Mesodermal cell (in vitro differentiated cells): ENCODE data around the gene PRR36.
"Not testable (repeated sequence)": the region's sequence is repeated elsewhere in the genome, so short reads cannot be mapped to it uniquely, and the experiment has no call there.

Source experiments
- H3K27ac ChIP-seq: 2 replicates; pipeline ENCODE4 v1.7.0; 2013; ENCODE audit warnings: mild to moderate bottlenecking, low read depth, low read length, moderate library complexity; ENCODE audit not compliant: severe bottlenecking
- H3K36me3 ChIP-seq: 2 replicates; pipeline ENCODE4 v1.7.1; 2013; ENCODE audit warnings: mild to moderate bottlenecking, low read length, moderate library complexity; ENCODE audit not compliant: control insufficient read depth, insufficient read depth
- H3K4me1 ChIP-seq: one replicate; pipeline ENCODE4 v1.7.1; 2013; ENCODE audit warnings: mild to moderate bottlenecking, low read length; ENCODE audit not compliant: insufficient read depth, control insufficient read depth, poor library complexity, severe bottlenecking
- H3K4me3 ChIP-seq: 2 replicates; pipeline ENCODE4 v1.7.0; 2013; ENCODE audit warnings: low read length, control low read depth, mild to moderate bottlenecking; ENCODE audit not compliant: insufficient read depth, poor library complexity, severe bottlenecking; ENCODE audit errors: extremely low read depth
- H3K9me3 ChIP-seq: 2 replicates; pipeline ENCODE4 v1.7.1; 2013; ENCODE audit warnings: mild to moderate bottlenecking, low read length, moderate library complexity; ENCODE audit not compliant: control insufficient read depth
- WGBS, 2 experiments: methylation state at CpG; one replicate each; pipeline ENCODE4 v1.1.5; 2013; ENCODE audit warnings: missing lambda C conversion rate in 2 of 2; ENCODE audit not compliant: insufficient coverage in 2 of 2; 5-methylcytosine and 5-hydroxymethylcytosine counted together

PRR36 gene

GRCh38 chr19:7918062-7918614, 43.9 kb upstream of the PRR36 start:
- Histone ChIP-seq H3K36me3 (peaks cover 21% of the 10 kb centered on the region), H3K4me1 (peaks cover 15% of the 10 kb centered on the region), H3K4me3 (peak overlapping the region; percentile 39)
- not testable (repeated sequence) for H3K9me3 ChIP-seq, H3K27ac ChIP-seq
- 64 to 76% methylated on average over 12 of the region's 29 CpGs for WGBS, 2 experiments

DNA sequence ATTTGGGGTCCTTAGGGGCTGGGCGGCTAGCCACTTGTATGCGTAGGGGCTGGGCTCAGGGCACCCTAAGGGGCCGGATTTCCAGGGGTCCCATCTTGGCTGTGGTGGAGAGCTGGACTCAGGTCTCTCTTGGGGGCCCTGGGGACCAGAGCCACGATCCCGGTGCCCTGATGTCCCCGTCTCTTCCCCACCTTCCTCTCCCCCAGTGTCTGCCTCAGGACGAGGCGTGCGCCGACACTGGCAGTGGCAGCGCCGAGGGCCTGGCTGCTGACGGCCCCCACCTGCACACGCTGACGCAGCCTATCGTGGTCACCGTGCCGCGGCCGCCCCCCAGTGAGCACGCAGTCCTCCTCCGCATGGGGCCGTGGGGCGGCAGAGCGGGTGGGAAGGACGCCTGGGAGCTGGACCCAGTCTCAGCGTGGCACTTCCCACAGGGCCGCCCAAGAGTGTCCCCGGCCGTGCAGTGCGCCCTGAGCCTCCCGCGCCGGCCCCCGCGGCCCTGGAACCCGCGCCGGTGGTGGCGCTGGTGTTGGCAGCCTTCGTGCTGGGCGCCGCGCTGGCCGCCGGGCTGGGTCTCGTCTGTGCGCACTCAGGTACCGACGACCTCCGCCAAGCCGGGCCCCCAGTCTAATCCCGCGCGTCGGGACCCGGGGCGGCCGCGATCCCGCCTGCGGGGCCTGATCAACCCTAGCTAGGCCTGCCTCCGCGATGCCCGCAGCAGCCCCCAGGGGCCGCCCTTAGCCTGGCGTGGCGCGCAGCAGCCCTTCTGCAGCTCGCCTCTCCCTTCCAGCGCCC, 43.3 kb upstream of the PRR36 start:
- no peaks in the 10 kb centered on the region for H3K9me3 ChIP-seq
- H3K27ac ChIP-seq = no peak overlapping the region
- H3K4me3 ChIP-seq = peak overlapping the region; percentile 39
- H3K4me1 ChIP-seq = peaks cover 15% of the 10 kb centered on the region
- 3 to 4% methylated on average over 62 to 65 of the region's 71 CpGs for WGBS, 2 experiments
- H3K36me3 ChIP-seq = peaks cover 21% of the 10 kb centered on the region

DNA sequence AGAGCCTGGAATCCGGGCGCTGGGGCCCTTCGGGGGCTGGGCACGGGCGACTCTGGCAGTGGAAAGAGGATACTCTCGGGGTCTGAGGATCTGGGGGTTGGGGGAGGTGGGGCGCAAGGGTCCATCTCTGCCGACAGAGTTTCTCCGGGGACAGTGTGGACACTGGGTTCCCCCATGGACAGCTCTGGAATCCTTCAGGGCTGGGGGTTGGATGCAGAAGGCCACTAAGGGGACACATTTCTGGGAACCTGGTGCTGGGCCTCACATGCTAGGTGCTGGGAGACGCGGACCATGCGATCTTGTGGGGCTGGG, 42.7 kb upstream of the PRR36 start:
- peaks cover 15% of the 10 kb centered on the region for H3K4me1 ChIP-seq

GRCh38 chr19:7916103-7916954, 42.1 kb upstream of the PRR36 start:
- H3K4me1 ChIP-seq = peaks cover 9% of the 10 kb centered on the region
- WGBS, 2 experiments = 1 to 2% methylated on average over 69 to 85 of the region's 104 CpGs
- H3K27ac ChIP-seq = no peak overlapping the region
- H3K36me3 ChIP-seq = peaks cover 20% of the 10 kb centered on the region
- H3K4me3 ChIP-seq = peak overlapping the region; percentile 39
- no peaks in the 10 kb centered on the region for H3K9me3 ChIP-seq

More for the DNA sequence above, 42.7 kb upstream of the PRR36 start:
- H3K9me3 ChIP-seq = no peaks in the 10 kb centered on the region
- 6 to 12% methylated on average over 10 to 11 of the region's 12 CpGs for WGBS, 2 experiments
- peak overlapping the region; percentile 39 for H3K4me3 ChIP-seq
- peaks cover 18% of the 10 kb centered on the region for H3K36me3 ChIP-seq
- no peak overlapping the region for H3K27ac ChIP-seq

- Histone ChIP-seq H3K4me3 (peak overlapping the region; percentile 39), H3K36me3 (peaks cover 29% of the 10 kb centered on the region), H3K9me3 (no peaks in the 10 kb centered on the region), H3K27ac (no peak overlapping the region), H3K4me1 (peaks cover 8% of the 10 kb centered on the region)
- WGBS, 2 experiments = 75 to 76% methylated on average over 18 to 19 of the region's 24 CpGs
Measured at GRCh38 chr19:7915250-7916102, 41.3 kb upstream of the PRR36 start.

- peaks cover 8% of the 10 kb centered on the region for H3K4me1 ChIP-seq
- no peak within 1 kb of the TSS for H3K27ac ChIP-seq
- no peaks in the 10 kb centered on the region for H3K9me3 ChIP-seq
- WGBS, 2 experiments = 88 to 98% methylated on average over 8 to 12 of the region's 12 CpGs
- peaks cover 37% of the 10 kb centered on the region for H3K36me3 ChIP-seq
- H3K4me3 ChIP-seq = peak within 1 kb of the TSS; percentile 39
Measured at GRCh38 chr19:7914598-7915045, 40.4 kb upstream of the PRR36 start, which contains the start of gene TGFBR3L. TGFBR3L (plus strand) TSS chr19:7914830.

- Histone ChIP-seq H3K36me3 (peaks cover 37% of the 10 kb centered on the region), H3K4me3 (no peak overlapping the region), H3K4me1 (peaks cover 8% of the 10 kb centered on the region), H3K27ac (no peak overlapping the region), H3K9me3 (no peaks in the 10 kb centered on the region)
- WGBS, 2 experiments = 86 to 97% methylated on average over 5 to 7 of the region's 12 CpGs
Measured at GRCh38 chr19:7914099-7914498, 39.9 kb upstream of the PRR36 start.

DNA sequence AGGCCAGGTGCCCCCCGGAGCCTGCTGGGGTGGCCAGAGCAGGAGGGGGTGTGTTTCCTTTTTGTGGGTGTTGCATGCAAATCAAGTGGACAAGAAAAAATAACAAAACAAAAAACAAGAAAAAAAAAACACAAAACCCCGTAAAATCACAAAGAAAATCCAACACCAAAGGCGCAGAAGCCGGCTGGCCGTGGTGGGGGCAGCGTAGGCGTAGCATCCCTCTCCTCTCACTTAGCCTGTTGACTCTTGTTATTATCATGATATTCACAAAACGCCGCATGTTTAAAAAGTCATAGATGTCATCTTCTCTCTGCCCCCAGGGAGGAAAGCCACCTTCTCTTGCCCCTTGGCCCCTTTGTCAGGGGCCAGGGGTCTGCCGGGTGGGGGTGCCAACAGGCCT, 39.5 kb upstream of the PRR36 start:
- Histone ChIP-seq H3K36me3 (peaks cover 37% of the 10 kb centered on the region), H3K27ac (no peak overlapping the region), H3K4me1 (peaks cover 8% of the 10 kb centered on the region), H3K4me3 (no peak overlapping the region), H3K9me3 (no peaks in the 10 kb centered on the region)
- 96 to 97% methylated on average over 4 to 8 of the region's 10 CpGs for WGBS, 2 experiments

- Histone ChIP-seq H3K27ac (no peak overlapping the region), H3K36me3 (peaks cover 37% of the 10 kb centered on the region), H3K4me1 (peaks cover 8% of the 10 kb centered on the region), H3K4me3 (no peak overlapping the region), H3K9me3 (no peaks in the 10 kb centered on the region)
- WGBS, 2 experiments = 94 to 97% methylated on average over 15 to 30 of the region's 39 CpGs
Measured at GRCh38 chr19:7912697-7913564, 38.7 kb upstream of the PRR36 start.
